ENCODE results near the gene PAPOLB. TPM values are rescaled to one million over a fixed set of nuclear protein-coding genes. Genes with fewer than 3 reads are reported as not detected.

Gene PAPOLB
- polyA plus RNA-seq, 2 of the 4 experiments (the other 2 are of a cell fraction) = not detected

DNA sequence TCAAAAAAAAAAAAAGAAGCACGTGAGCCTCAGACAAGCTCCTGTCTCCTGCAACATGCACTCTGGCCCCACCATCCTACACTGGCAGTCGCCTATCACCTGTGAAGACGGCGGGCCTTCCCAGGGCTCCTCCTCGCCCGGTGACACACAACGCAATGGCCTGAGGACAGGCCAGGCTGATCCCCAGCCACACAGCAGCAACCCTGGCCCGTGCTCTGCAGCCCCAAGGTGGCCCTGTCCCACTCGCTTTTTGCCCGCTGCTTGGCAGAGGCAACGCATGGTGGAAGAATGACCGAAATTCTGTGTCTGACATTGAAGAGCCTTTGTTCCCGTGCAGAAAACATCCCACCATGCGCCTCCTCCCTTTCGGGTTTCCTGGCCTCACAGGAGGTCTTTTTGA is 13.6 kb upstream of the PAPOLB start (continued):
- no peak for TF ChIP-seq RFX5 (IDR thresholded peaks at IDR 0.05)

- FAIRE-seq (no peak), ATAC-seq (no peak), DNase-seq (ENCODE audit: low read depth in 1 of 2, low spot score in 1 of 2) (no peak)
- ChIA-PET CTCF (interaction anchor here (3.4 kb wide), 1 partner anchor 10 kb away, joined by 16 read pairs; the partner anchor contains the start of gene RADIL), POLR2A (no interaction called here)
- TF ChIP-seq MYC (IDR thresholded peaks at IDR 0.05; ENCODE audit: borderline replicate concordance, low read length) (no peak), ZNF302 (CRISPR knock-in tag; IDR thresholded peaks at IDR 0.05) (no peak), BHLHE40 (IDR thresholded peaks at IDR 0.05; ENCODE audit: low read depth, low read length) (no peak)
- H3K4me3 ChIP-seq = no peak overlapping the region
- 87% methylated on average over 30 of the region's 31 CpGs for WGBS (ENCODE audit: missing lambda C conversion rate)
- H3K9me3 ChIP-seq = no peaks in the 10 kb centered on the region
- H3K27ac ChIP-seq = no peak overlapping the region
- H3K4me1 ChIP-seq = no peaks in the 10 kb centered on the region
- no peak overlapping the region for H3K4me2 ChIP-seq
These were observed 11.5 kb upstream of the PAPOLB start for GRCh38 chr7:4873071-4873944.

GRCh38 chr7:4871930-4872675 is 10.3 kb upstream of the PAPOLB start:
- ChIA-PET CTCF (interaction anchor here (3.4 kb wide), 1 partner anchor 11 kb away, joined by 16 read pairs; the partner anchor contains the start of gene RADIL), POLR2A (no interaction called here)
- no peak for ATAC-seq
- Histone ChIP-seq H3K4me3 (no peak overlapping the region), H3K4me1 (no peaks in the 10 kb centered on the region), H3K4me2 (no peak overlapping the region), H3K27ac (no peak overlapping the region), H3K9me3 (no peaks in the 10 kb centered on the region)
- WGBS (ENCODE audit: missing lambda C conversion rate) = 82% methylated on average over 17 of the region's 19 CpGs
- DNase-seq (ENCODE audit: low read depth in 1 of 2, low spot score in 1 of 2) = no peak
- no peak for FAIRE-seq
- no peak for TF ChIP-seq POLR2A (IDR thresholded peaks at IDR 0.05; ENCODE audit: low read length)
- TF ChIP-seq REST (IDR thresholded peaks at IDR 0.05) = no peak
- no peak for TF ChIP-seq FOSB (CRISPR knock-in tag; IDR thresholded peaks at IDR 0.05)
- TF ChIP-seq GATA3 (IDR thresholded peaks at IDR 0.05; ENCODE audit: borderline replicate concordance) = no peak
- TF ChIP-seq RFX5 (IDR thresholded peaks at IDR 0.05) = no peak
- no peak for TF ChIP-seq CBX8 (IDR thresholded peaks at IDR 0.05)
- TF ChIP-seq NFE2L2 (conservative IDR thresholded peaks at IDR 0.05; ENCODE audit: low read length) = no peak
- TF ChIP-seq CHD4 (IDR thresholded peaks at IDR 0.05; ENCODE audit: borderline replicate concordance) = no peak
- no peak for TF ChIP-seq JUNB (IDR thresholded peaks at IDR 0.05)
- TF ChIP-seq, protein P1, sequence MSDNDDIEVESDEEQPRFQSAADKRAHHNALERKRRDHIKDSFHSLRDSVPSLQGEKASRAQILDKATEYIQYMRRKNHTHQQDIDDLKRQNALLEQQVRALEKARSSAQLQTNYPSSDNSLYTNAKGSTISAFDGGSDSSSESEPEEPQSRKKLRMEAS (IDR thresholded peaks at IDR 0.05) = no peak
- TF ChIP-seq ELK1 (IDR thresholded peaks at IDR 0.05; ENCODE audit: low read depth, low read length) = no peak
- TF ChIP-seq BCL3 (IDR thresholded peaks at IDR 0.05) = no peak

Data from A549 (cell line).